AG08395 (cell line): ENCODE data around the gene PASK.

Source experiments
- DNase-seq: peaks from one replicate; pipeline ENCODE4 v3.0.0; 2012; ENCODE audit warnings: mixed read lengths, low spot score

The PASK gene

DNA sequence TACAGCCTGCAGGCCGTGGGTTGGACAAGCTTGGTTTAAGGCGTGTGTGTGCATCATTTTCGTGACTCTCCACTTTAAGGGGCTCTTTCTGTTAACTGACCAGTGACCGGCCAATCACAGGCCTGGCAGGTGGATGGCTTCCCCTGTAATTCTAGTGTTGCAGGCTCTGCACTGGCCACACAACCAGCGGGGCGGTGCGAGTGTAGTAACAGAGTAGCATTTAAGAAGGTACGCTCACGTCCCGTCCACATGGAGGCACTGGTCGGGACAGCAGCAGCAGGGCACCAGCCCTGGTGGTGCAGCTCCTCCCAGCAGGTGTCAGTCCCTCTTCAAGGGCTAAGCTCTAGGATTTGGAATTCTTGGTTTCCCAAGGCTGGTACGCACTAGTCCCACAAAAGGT is 31.2 kb upstream of the PASK start:
- DNase-seq, result no peak

GRCh38 chr2:241179899-241180298 is 30.6 kb upstream of the PASK start:
- DNase-seq, result peak; percentile 62

DNA sequence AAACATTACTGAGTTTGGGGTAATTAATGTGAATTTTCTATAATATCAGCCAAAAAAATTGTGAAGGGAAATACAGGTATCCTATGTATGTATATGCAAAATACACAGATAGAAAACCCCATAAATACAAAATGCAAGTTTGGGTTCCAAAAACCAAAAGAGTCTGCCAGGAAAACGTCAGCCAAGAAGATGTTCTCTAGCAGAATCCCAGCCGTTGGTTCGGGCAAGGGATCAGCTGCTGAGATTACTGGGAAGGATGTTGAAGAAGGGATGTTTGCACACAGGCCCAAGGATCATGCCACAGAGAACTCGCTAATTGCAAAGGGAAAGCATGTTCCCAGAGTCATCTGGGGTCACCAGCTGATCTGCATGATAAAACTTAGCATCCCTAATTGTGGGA is 29.7 kb upstream of the PASK start:
- no peak for DNase-seq

GRCh38 chr2:241177526-241178334 is 28.5 kb upstream of the PASK start:
- DNase-seq, result no peak

DNA sequence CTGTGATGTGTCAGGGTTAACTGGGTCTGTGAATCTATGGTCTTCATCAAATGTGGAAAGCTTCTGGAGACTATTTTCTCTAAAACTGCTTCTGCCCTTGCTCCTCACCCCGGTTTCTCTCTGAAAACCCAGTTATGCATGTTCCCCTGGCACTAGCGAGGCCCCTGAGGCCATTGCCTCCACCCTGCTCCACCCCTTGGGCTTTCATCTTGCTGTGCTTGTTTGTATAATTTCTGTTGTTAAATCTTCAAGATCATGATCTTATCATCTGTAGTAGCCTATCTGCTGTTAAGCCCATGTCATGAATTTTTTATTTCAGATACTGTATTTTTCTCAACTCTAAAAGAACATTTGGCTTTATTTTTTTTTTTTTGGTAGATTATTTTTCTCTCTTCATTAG is 24.3 kb upstream of the PASK start:
- DNase-seq, result no peak

DNA sequence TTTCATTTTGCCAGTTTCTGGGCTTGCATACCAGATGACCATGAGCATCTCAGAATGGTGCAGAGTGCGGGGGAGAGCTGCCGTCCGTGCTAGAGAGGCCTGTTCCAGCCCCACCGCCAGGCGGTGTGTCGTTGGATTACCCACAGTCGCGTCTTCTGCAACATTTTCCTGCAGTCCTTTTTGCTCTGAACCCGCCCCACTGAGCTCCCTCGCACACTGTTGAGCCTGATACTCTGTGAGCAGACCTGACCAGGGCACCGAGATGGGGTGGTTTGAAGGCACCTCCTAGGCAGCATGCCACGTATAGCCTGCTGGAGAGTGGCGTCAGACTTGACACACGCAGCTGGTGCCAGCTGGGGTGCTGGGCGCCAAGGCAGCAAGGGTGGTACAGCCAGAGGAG is 19.1 kb upstream of the PASK start:
- no peak for DNase-seq

DNA sequence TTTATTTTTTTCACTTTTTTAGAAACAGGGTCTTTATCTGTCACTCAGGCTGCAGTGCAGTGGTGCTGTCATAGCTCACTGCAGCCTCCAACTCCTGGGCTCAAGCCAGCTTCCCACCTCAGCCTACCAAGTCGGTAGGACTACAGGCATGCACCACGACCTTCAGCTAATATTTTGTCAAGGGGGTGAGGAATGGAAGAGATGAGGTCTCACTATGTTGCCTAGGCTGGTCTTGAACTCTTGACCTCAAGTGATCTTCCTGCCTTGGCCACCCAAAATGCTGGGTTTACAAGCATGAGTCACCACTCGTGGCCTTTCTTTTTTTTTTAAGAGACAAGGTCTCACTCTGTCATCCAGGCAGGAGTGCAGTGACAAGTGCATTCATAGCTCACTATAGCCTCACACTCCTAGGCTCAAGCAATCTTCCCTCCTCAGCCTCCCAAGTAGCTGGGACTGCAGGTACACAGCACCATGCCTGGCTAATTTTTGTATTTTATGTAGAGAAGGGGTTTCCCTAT is 14.4 kb upstream of the PASK start:
- no peak for DNase-seq

DNA sequence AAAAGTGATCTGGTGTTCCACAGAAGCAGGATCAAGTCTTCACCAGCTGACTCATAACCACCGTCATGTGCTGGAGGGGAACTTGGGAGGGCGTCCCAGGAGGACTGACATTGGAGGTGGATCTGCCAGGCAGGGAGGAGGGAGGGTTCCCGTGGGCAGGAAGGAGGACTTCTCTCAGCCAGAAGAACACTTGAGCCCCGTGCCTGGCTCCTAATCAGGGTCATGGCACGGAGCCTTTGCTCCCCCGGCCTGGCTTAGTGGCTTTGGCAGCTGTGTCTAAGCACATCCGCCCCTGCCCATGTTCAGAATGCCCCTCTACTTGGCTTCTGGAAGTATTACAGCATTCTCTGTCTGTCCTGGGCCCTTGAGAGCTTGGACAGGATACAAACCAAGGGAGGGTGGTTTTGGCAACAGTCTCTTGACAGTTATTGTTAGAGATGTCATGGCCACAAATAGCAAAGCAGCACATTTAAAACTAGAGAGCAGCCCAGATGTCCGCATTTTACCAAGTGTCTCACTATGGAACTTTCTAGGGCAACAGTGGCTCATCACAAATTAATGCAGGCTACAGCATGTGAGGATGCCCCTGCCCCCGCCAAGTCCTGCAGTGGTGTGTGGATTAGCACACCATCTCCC is 12.5 kb upstream of the PASK start:
- peak; percentile 94 for DNase-seq

- no peak for DNase-seq
These were observed 11.0 kb upstream of the PASK start for GRCh38 chr2:241160318-241160717.

DNA sequence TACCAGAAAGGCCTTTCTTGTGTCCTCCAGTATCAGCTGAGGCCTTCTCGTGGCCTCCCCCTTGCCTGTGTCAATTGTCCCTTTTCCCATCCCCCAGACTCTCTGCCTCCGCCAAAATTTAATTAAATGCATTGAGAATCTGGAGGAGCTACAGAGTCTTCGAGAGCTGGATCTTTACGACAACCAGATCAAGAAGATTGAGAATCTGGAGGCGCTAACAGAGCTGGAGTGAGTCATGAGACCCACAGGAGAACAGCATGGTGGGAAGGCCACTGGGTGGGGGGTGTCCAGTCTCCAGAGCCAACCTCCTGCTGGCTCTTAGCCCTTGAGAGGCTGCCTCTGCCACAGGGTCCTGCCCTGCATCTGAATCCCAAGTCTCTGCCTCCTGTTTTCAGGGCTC is 9.8 kb upstream of the PASK start:
- no peak for DNase-seq

DNA sequence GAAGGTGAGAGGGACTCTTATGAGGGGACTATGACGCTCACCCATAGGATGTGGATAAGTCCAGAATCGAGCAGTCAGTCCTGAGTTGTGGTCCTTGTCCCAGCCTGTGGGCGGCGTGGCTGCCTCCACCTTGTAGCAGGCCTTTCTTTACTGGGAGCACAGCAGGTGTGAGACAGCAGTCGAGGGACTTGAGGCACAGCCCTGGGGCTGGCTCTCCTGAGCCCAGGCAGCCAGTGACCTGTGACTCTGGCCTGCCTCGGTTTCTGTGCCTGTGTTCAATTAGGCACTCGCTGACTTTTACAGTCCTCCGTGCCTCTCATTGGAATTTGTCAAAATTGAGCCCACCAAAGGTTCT is 9.3 kb upstream of the PASK start:
- DNase-seq, result no peak

DNA sequence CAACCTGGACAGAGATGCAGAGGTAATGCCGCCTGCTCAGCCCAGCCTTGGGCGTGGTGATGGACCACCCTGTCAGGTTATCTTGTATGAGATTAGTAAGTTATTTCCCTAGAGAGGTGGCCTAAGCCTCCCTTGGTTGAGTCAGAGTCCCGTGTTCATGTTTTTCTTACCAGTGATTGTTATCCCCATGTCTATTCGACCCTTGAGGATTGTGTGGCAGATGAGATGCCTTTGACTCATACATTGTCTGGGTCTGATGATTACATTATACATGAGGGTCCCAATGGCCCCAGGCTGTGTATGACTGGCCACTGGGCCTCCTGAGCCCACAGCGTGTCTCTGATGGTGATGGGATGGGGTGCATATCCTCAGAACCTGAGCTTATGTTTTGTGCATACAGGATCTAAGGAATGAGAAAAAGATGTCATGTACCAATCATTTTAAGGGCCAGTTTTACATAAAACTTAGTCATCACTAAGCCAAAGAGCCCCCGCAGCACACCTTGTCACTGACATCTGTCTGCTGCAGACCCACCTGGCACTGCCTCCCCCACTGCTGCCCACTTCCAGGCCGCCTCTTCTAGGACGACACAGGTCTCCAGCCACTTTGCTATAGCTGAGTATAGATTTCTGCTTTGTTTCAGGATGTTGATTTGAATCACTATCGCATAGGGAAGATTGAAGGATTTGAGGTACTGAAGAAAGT is 8.7 kb upstream of the PASK start:
- no peak for DNase-seq

GRCh38 chr2:241156971-241157441 is 7.7 kb upstream of the PASK start:
- DNase-seq, result no peak

GRCh38 chr2:241155936-241156335 is 6.7 kb upstream of the PASK start:
- no peak for DNase-seq

- DNase-seq, result no peak
These were observed 5.6 kb upstream of the PASK start for GRCh38 chr2:241154915-241155314.

- DNase-seq, result no peak
These were observed 4.3 kb upstream of the PASK start for GRCh38 chr2:241153616-241154015.

GRCh38 chr2:241151934-241152660 is 2.8 kb upstream of the PASK start:
- DNase-seq, result no peak

GRCh38 chr2:241150660-241151530 is 1.6 kb upstream of the PASK start:
- DNase-seq, result no peak

DNA sequence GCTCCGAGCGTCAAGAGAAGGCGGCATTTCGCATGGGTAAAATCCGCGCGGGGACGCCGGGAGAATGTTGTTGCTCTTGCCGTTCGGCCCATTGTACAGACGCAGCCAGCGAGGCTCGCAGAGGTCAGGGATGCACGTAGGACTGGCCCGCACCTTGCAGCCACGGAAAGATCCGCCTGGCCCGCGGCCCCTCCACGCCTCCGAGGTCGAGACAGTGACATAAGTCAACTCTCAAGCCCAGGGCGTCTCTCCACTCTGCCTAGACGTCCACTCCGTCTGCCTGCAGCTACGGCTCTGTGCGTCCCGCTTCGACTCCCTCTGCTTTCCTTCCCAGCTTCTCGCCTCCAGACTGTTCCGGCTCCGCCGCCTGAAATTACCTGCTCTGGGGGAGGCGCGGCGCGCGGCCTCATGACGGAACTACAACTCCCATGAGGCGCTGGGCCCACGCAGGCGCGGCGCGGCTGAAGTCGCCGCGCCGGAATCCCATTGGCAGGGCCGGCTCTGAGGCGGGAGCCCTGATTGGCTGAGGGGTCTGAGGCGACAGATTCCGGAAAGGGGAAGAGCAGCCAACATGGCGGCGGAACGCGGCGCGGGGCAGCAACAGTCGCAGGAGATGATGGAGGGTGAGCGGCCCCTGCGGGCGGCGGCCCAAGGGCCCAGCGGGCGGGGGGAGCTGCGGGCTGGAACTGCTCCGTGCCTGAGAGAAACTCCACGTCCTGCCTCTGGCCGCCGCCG is 820 bp upstream of the PASK start, which contains the start of gene PPP1R7:
PPP1R7 (plus strand) TSS at position 543 of the 735 bp plus-strand sequence; CDS start at position 572, 29 bp downstream.
- DNase-seq, result peak; percentile 99

- DNase-seq, result no peak
These were observed 328 bp upstream of the PASK start for GRCh38 chr2:241149675-241149924.

DNA sequence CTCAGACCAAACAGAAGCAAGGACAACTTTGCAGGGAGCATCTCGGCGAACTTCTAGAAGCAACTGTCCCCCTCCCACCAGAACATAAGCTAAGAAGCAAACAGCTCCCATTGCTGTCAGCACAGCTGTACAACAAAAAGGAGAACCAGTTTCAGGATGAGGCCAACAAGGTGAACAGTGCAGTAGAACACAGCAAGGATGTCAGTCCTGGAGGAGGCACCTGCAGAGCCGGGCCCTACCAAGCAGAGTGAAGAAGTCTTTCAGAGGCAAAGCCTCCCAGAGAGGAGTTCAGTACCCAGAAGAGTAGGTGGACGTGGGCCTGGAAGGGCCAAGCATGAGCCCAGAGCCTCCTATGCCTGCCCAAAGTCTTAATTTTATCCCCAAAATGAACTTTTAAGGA is 1.0 kb downstream of the PASK start:
- DNase-seq, result no peak
